D721Med (cell line): ENCODE measurements around the gene SMKR1.
"Not testable (repeated sequence)": the region's sequence is repeated elsewhere in the genome, so short reads cannot be mapped to it uniquely, and the experiment has no call there.

Experiments used
- DNase-seq: peaks from one replicate; pipeline ENCODE4 v3.0.0; 2011; ENCODE audit warnings: low spot score; ENCODE audit not compliant: insufficient read length
- FAIRE-seq: peaks from 2 replicates; lab custom pipeline; 2011; peaks lifted over from hg19 to GRCh38; lab: Jason Lieb, UNC
- CTCF ChIP-seq: IDR thresholded peaks from 2 replicates; pipeline ENCODE4 v1.5.1; 2012; ENCODE audit warnings: mild to moderate bottlenecking, control low read depth; ENCODE audit not compliant: insufficient read depth; ENCODE audit errors: missing control alignments

Gene SMKR1

DNA sequence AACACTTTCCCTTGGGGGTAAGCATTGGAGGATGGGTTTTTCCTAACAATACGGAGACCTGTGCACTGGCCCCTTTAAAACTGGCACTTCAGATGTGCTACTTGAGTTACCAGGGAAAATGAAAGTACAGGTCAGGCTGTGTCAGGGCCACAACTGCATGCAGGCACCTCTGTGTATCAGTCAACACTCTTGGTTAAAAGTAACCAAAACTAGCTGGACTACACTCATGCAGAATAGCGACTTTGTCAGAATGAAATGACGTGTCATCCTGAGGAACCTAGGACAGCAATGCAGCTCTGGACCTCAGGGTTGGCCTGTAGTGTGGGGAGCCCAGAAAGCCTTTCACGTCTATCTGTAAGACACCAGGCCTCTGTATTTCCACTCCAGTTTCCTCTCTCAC, 33.8 kb upstream of the SMKR1 start:
- no peak for FAIRE-seq
- no peak for TF ChIP-seq CTCF
- DNase-seq = no peak

DNA sequence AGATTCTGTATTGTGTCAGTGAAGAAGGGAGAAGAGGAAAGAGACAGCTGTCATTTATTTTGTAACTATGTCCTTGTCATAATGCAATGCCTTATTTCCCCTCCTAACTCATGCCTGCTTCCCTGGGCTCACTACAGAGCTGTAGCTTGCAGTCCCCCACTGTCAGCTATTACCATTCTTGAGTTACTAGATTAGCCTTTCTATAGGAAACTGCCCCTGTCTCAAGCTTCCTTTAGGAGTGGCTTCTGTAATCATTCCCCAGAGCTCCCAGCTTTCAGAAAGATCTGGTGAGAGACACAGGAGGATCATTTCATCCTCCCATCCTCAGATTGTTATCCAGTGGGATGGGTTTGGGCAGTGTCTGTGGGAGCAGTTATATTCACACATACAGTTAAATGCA, 32.4 kb upstream of the SMKR1 start:
- peak; percentile 35 for FAIRE-seq
- no peak for TF ChIP-seq CTCF
- DNase-seq = no peak

DNA sequence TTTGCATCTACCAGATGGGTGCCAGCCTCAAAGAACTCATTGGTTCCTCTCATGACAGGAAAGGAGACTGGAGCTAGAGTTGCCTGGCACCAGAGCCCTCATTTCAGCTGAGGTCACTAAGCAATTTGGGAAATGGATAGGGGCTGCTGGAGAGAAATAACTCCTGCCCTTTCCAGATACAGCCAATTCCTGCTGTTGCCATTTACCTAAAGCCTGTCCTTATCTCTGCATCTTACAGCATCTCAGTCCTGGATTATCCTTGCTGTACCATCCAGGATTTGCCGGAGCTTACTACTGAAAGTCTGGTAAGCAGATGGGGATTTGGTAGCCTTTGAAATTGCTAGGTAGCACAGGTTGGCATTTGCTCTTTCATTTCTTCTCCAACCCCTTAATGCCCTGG, 31.9 kb upstream of the SMKR1 start:
- peak; percentile 88 for FAIRE-seq
- no peak for TF ChIP-seq CTCF
- peak; percentile 29 for DNase-seq

DNA sequence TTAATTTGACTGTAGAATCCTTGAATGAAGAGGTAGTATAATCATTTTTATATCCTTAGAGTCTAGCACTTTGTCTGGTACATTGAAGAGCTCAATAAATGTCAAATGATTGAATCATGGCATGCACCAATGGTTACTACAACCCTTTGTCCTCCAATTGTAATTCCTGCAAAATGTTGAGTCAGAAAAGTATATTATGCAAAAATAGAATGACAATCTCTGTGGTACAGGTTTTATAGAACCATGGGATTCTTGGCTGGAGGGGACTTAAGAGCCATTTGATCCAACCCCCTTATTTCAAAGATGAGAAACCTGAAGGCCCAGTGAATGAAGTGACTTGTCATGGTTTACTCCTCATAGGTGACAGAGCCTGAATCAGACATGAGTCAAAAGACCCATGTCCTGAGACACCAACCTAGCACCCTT, 30.9 kb upstream of the SMKR1 start:
- DNase-seq = no peak
- TF ChIP-seq CTCF = no peak
- no peak for FAIRE-seq

DNA sequence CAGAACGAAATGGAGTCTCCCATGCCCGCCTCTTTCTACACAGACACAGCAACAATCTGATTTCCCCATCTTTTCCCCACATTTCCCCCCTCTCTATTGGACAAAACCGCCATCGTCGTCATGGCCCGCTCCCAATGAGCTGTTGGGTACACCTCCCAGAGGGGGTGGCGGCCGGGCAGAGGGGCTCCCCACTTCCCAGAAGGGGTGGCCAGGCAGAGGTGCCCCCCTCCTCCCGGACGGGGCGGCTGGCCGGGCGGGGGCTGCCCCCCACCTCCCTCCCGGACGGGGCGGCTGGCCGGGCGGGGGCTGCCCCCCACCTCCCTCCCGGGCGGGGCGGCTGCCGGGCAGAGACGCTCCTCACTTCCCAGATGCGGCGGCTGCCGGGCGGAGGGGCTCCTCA, 26.4 kb upstream of the SMKR1 start:
- not testable (repeated sequence) for DNase-seq, FAIRE-seq

DNA sequence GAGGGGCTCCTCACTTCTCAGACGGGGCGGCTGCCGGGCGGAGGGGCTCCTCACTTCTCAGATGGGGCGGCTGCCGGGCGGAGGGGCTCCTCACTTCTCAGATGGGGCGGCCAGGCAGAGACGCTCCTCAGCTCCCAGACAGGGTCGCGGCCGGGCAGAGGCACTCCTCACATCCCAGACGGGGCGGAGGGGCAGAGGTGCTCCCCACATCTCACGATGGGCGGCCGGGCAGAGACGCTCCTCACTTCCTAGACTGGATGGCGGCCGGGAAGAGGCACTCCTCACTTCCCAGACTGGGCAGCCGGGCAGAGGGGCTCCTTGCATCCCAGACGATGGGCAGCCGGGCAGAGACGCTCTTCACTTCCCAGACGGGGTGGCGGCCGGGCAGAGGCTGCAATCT, 25.9 kb upstream of the SMKR1 start:
- not testable (repeated sequence) for DNase-seq, FAIRE-seq

GRCh38 chr7:129479831-129480230, 22.5 kb upstream of the SMKR1 start:
- no peak for TF ChIP-seq CTCF
- FAIRE-seq (no peak), DNase-seq (no peak)

DNA sequence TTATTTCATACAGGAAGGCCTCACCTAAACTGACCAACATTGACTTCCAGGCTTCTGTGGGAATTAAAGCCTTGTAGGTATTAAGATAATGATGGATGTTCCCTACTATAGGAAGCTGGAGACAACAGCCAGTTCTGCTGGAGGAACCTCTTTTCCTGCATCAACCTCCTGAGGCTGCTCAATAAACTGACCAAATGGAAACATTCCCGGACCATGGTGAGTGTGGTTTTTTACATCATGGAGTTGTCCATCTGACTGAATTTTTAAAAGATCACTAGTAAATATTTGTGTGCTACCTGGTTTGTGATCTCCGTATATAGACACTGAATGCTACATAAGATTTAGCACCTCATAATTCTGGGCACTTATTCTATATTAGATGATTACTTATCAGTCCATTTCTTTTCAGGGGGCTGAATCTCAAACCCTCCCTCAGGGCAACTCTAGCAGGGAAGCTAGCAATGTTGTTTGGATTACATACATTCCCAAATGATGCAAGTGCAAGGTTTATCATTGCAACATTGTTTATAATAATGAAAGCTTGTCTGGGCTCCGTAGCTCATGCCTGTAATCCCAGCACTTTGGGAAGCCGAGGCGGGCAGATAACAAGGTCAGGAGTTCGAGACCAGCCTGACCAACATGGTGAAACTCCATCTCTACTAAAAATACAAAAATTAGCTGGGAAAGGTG, 21.5 kb upstream of the SMKR1 start:
- DNase-seq (no peak), FAIRE-seq (no peak)
- TF ChIP-seq CTCF = no peak

DNA sequence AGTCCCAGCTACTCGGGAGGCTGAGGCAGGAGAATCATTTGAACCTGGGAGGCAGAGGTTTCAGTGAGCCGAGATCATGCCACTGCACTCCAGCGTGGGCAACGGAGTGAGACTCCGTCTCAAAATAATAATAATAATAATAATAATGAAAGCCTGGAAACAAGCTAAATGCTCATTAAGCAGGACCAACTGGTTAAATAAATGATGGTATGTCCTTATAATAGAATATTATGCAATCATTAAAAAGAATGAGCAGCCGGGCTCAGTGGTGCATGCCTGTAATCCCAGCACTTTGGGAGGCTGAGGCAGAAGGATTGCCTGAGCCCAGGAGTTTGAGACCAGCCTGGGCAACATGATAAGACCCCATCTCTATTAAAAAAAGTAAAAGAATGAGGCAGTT, 21.0 kb upstream of the SMKR1 start:
- not testable (repeated sequence) for DNase-seq, FAIRE-seq
